ENCODE data around the gene EEIG1.

The EEIG1 gene

GRCh38 chr9:128005923-128006322, 25.1 kb upstream of the EEIG1 start:
- Mint-ChIP-seq H3K36me3 (ENCODE audit: low read depth) (peaks cover 7% of the 10 kb centered on the region), H3K4me3 (no peak overlapping the region), H3K27me3 (ENCODE audit: low read depth, poor library complexity) (peaks cover 3% of the 10 kb centered on the region), H3K4me1 (peaks cover 42% of the 10 kb centered on the region), H3K9me3 (peaks cover 12% of the 10 kb centered on the region), H3K27ac (no peak overlapping the region)
- DNase-seq = peak; percentile 76
- no peak for TF ChIP-seq CTCF (IDR thresholded peaks at IDR 0.05)

DNA sequence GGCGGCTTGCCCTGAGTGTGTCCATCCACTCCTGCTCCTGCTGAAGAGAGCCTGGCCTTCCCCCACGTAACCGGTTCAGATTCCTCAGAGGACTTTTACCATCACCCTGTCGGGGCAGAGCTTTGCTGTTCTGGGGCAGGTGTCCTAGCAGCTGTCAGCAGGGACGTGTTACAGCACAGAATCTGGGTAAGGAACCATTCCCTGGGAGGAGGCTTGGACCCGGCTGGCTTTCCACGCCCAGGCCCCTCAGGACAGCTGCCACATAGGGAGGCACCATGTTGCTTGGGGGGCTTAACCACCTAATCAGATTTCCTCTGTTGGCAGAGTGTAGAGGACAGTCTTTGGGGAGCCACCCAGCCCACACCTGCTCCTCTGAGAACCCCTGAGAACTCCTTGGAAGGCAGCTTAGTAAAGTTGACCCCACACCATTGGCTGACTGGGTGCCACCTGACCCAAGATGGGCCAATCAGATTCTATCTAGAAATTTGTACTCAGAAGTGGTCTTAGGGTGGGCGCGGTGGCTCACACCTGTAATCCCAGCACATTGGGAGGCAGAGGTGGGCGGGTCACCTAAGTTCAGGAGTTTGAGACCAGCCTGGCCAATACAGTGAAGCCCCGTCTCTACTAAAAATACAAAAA, 23.3 kb upstream of the EEIG1 start:
- H3K9me3 Mint-ChIP-seq = peaks cover 14% of the 10 kb centered on the region
- H3K4me3 Mint-ChIP-seq = no peak overlapping the region
- peaks cover 11% of the 10 kb centered on the region for H3K36me3 Mint-ChIP-seq (ENCODE audit: low read depth)
- no peak for TF ChIP-seq CTCF (IDR thresholded peaks at IDR 0.05)
- H3K27ac Mint-ChIP-seq = no peak overlapping the region
- peaks cover 3% of the 10 kb centered on the region for H3K27me3 Mint-ChIP-seq (ENCODE audit: low read depth, poor library complexity)
- no peak for DNase-seq
- H3K4me1 Mint-ChIP-seq = peaks cover 36% of the 10 kb centered on the region

DNA sequence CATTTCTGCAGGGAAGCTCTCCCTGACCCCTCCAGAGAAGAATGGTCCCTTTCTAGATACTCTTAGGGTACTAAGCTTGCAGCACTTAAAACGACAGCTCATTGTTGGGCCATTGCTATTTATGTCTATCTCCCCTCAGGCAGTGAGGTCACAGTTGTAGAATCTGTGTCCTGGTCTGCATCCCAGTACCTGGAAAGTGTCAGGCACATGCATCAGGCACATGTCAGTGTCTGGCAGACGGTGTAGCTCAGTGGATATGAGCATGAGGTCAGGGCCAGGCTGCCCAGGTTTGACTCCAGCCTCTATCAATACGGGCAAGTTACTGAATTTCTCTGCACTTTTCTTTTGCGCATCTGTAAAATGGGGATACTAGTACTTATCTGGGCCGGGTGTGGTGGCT, 22.2 kb upstream of the EEIG1 start:
- TF ChIP-seq CTCF (IDR thresholded peaks at IDR 0.05) = no peak
- H3K4me1 Mint-ChIP-seq = peaks cover 34% of the 10 kb centered on the region
- no peak overlapping the region for H3K4me3 Mint-ChIP-seq
- H3K36me3 Mint-ChIP-seq (ENCODE audit: low read depth) = peaks cover 8% of the 10 kb centered on the region
- H3K27me3 Mint-ChIP-seq (ENCODE audit: low read depth, poor library complexity) = peaks cover 7% of the 10 kb centered on the region
- peaks cover 15% of the 10 kb centered on the region for H3K9me3 Mint-ChIP-seq
- no peak overlapping the region for H3K27ac Mint-ChIP-seq
- DNase-seq = no peak

DNA sequence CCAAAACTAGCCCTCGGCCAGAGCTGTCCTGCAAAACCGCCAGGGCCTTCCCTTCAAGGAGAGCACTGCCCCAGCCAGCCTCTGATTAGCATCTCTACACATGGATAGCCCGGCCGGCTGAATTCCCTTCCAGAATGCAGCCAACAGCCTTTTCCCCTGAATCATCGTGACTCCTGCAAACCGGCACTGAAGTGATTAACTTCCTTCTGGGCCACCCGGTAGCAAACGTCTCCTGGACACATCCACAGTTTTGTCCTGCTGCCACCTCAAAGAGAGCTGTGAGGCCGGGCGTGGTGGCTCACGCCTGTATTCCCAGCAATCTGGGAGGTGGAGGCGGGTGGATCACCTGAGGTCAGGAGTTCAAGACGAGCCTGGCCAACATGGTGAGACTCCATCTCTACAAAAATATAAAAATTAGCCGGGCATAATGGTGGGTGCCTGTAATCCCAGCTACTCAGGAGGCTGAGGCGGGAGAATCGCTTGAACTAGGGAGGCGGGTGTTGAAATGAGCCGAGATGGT, 21.1 kb upstream of the EEIG1 start:
- Mint-ChIP-seq H3K9me3 (peaks cover 13% of the 10 kb centered on the region), H3K27ac (no peak overlapping the region), H3K4me1 (peaks cover 24% of the 10 kb centered on the region), H3K27me3 (ENCODE audit: low read depth, poor library complexity) (peaks cover 8% of the 10 kb centered on the region), H3K36me3 (ENCODE audit: low read depth) (peaks cover 4% of the 10 kb centered on the region), H3K4me3 (no peak overlapping the region)
- peak; percentile 27 for DNase-seq
- no peak for TF ChIP-seq CTCF (IDR thresholded peaks at IDR 0.05)

- Mint-ChIP-seq H3K9me3 (peaks cover 15% of the 10 kb centered on the region), H3K4me1 (peaks cover 19% of the 10 kb centered on the region), H3K36me3 (ENCODE audit: low read depth) (peaks cover 4% of the 10 kb centered on the region), H3K27ac (no peak overlapping the region), H3K27me3 (ENCODE audit: low read depth, poor library complexity) (peaks cover 9% of the 10 kb centered on the region), H3K4me3 (no peak overlapping the region)
- TF ChIP-seq CTCF (IDR thresholded peaks at IDR 0.05) = no peak
- DNase-seq = no peak
Measured at GRCh38 chr9:128001151-128001778, 20.5 kb upstream of the EEIG1 start.

DNA sequence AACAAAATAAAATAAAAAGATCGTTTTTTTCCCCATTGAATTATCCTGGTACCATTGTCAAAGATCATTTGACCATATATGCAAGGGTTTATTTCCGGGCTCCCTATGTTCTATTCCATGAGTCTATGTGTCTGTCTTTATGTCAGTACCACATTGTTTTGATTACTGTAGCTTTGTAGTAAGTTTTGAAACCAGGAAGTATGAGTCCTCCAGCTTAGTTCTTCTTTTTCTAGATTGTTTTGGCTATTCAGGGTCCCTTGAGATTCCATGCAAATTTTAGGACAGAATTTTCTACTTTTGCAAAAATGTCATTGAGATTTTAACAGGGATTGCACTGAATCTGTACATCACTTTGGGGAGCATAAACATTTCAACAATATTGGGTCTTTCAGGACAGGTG, 18.7 kb upstream of the EEIG1 start:
- TF ChIP-seq CTCF (IDR thresholded peaks at IDR 0.05) = no peak
- peaks cover 12% of the 10 kb centered on the region for H3K4me1 Mint-ChIP-seq
- H3K9me3 Mint-ChIP-seq = peaks cover 17% of the 10 kb centered on the region
- H3K36me3 Mint-ChIP-seq (ENCODE audit: low read depth) = peaks cover 4% of the 10 kb centered on the region
- no peak overlapping the region for H3K4me3 Mint-ChIP-seq
- H3K27me3 Mint-ChIP-seq (ENCODE audit: low read depth, poor library complexity) = peaks cover 9% of the 10 kb centered on the region
- H3K27ac Mint-ChIP-seq = no peak overlapping the region
- DNase-seq = no peak
